ENCODE data around the gene RNASEL. TPM values are rescaled to one million over a fixed set of nuclear protein-coding genes. Genes with fewer than 3 reads are reported as not detected.

RNASEL gene
- total and polyA plus RNA-seq, 2 of the 4 experiments (the other 2 are of a cell fraction), result 2.5 to 6.5 TPM

DNA sequence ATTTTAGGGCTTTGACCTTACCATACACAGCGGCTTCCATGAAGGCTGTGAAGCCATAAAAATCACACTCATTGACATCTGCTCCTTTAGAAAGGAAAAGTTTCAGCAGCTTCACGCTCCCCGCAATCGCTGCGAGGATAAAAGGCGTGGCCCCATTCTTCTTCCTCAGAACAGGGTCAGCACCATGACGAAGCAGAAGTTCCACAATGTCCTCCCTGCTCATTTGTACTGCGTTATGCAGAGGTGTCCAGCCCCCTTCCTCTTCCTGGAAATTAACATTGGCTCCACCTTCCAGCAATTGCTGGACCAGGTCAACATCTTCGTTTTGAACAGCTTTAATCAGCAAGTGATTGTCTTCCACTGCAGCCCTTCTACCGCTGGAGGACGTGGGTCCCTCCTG, 2.7 kb downstream of the RNASEL start:
- H4K91ac ChIP-seq (ENCODE audit: insufficient read depth, low read depth, low read length), result no peak overlapping the region
- no peak overlapping the region for H3K18ac ChIP-seq (ENCODE audit: low read depth, low read length)
- no TSS peak for BruUV-seq (replicated peaks)
- H2BK5ac ChIP-seq (ENCODE audit: low read depth, low read length, poor library complexity, severe bottlenecking), result no peak overlapping the region
- H3K36me3 ChIP-seq (ENCODE audit: control insufficient read depth, insufficient read depth, low read length), result peaks cover 7% of the 10 kb centered on the region; the same call in 1 of the 2 replicates
- TF ChIP-seq BHLHE40 (IDR thresholded peaks at IDR 0.05; ENCODE audit: low read depth, low read length) (no peak), POLR2A (IDR thresholded peaks at IDR 0.05; ENCODE audit: low read depth, low read length) (no peak)
- dilution Hi-C loops (cut with HindIII; ENCODE audit: low sequenced_read_pairs, unreplicated experiment), result no loop called here
- no peak overlapping the region for H3K27ac ChIP-seq (ENCODE audit: insufficient read depth, low read length)
- DNase-seq, result no peak
- H2AFZ ChIP-seq (replicated peaks; ENCODE audit: low read length, poor library complexity), result no peak overlapping the region
- H3K4me3 ChIP-seq (ENCODE audit: insufficient read depth, low read depth, low read length), result no peak overlapping the region
- no peak overlapping the region for H2BK120ac ChIP-seq (ENCODE audit: low read depth, low read length)
- no peak overlapping the region for H3K9ac ChIP-seq (ENCODE audit: low read depth, low read length)
- intact Hi-C loops (cut with micrococcal nuclease), result no loop called here
- H3K4ac ChIP-seq (ENCODE audit: low read depth, low read length), result no peak overlapping the region
- H3K9me3 ChIP-seq (ENCODE audit: control insufficient read depth, insufficient read depth, low read length), result no peaks in the 10 kb centered on the region
- no peak overlapping the region for H3K23ac ChIP-seq (ENCODE audit: low read depth, low read length)
- no peak overlapping the region for H2BK15ac ChIP-seq (ENCODE audit: low read depth, low read length)
- no peak overlapping the region for H2AK9ac ChIP-seq (replicated peaks; ENCODE audit: low read depth, low read length, poor library complexity)
- ChIA-PET CTCF (interaction anchor here (1.3 kb wide), 1 partner anchor 9 kb away, joined by 3 read pairs; no protein-coding TSS in a partner anchor), POLR2A (ENCODE audit: unreplicated experiment) (no interaction called here)
- H4K8ac ChIP-seq (ENCODE audit: low read depth in 2 of 2, low read length in 2 of 2), result no peak overlapping the region
- H3K27me3 ChIP-seq (ENCODE audit: control insufficient read depth, insufficient read depth, low read length), result no peaks in the 10 kb centered on the region
- H3K4me1 ChIP-seq (ENCODE audit: control insufficient read depth, insufficient read depth, low read length), result no peaks in the 10 kb centered on the region
- no peaks in the 10 kb centered on the region for H4K20me1 ChIP-seq (ENCODE audit: insufficient read depth, low read length)
- H3K79me1 ChIP-seq (ENCODE audit: low read depth in 1 of 2, low read length in 2 of 2), result no peaks in the 10 kb centered on the region
- H4K5ac ChIP-seq (ENCODE audit: low read depth, low read length), result no peak overlapping the region
- H2BK20ac ChIP-seq (ENCODE audit: low read depth, low read length), result no peak overlapping the region
- H3K14ac ChIP-seq (replicated peaks; ENCODE audit: low read depth, low read length), result no peak overlapping the region
- H3K56ac ChIP-seq (ENCODE audit: extremely low read depth, insufficient read depth, low read length), result no peak overlapping the region
- H3K9me1 ChIP-seq (ENCODE audit: insufficient read depth, low read length), result no peaks in the 10 kb centered on the region
- ATAC-seq (ENCODE audit: low read depth), result no peak
- H3K4me2 ChIP-seq (ENCODE audit: low read depth, low read length), result no peak overlapping the region
- in situ Hi-C loops (cut with MboI; ENCODE audit: low sequenced_read_pairs), result no loop called here
- WGBS, 2 experiments (ENCODE audit: extremely low coverage in 2 of 2, insufficient read length in 1 of 2), result 85% methylated on average over 4 of the region's 11 CpGs; no CpG with 5 or more reads in 1 of the 2 experiments
- no peak overlapping the region for H2AK5ac ChIP-seq (ENCODE audit: low read depth, low read length)
